GM08714 (cell line): Measurements from ENCODE around the gene SLC22A5.
"Not testable (repeated sequence)": the region's sequence is repeated elsewhere in the genome, so short reads cannot be mapped to it uniquely, and the experiment has no call there.

Experiments
- H3K4me3 ChIP-seq: fragments of 200-500 bp; sonication (Bioruptor generic); 2 replicates; pipeline ENCODE4 v1.5.1; 2014; ENCODE audit warnings: mild to moderate bottlenecking, low read length, inconsistent platforms
- ZNF274 ChIP-seq: IDR thresholded peaks from 2 replicates; pipeline ENCODE4 v1.6.1; 2012; ENCODE audit warnings: mild to moderate bottlenecking, low read depth, low read length

SLC22A5 gene

DNA sequence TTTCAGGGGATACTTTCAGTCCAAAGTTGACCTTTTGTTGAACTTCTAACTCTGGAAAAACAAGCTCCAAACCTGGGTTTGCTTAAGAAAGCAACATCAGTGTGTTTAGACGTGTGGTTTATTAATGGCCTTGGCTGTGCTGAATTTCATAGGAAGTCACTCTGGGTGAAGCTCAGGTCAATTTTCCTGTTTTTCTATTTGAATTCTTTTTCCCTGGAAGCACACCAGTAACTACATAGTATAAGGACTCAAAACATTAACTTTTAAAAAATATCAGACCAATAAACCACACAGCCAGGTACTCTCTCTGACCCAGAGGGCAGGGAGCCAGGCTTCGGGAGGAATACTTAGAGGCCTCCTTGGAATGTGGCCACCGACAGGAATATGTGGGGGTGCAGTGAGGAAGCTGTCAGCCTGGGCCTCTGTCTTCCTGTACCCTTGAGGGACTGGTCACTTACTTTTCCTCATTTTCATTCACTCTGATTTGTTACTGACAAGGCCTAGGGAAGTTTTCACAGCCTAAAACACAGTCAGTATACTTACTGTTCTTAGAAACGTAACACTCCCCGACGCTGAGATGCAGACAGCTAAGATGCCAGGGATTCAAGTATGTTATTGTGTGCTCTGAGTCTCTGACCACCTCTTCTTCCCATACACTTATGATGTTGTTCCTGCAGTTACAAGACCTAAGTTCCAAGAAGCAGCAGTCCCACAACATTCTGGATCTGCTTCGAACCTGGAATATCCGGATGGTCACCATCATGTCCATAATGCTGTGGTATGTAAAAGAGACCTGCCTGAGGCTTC lies 18.9 kb downstream of the SLC22A5 start:
- no peak for TF ChIP-seq ZNF274
- no peak overlapping the region for H3K4me3 ChIP-seq

DNA sequence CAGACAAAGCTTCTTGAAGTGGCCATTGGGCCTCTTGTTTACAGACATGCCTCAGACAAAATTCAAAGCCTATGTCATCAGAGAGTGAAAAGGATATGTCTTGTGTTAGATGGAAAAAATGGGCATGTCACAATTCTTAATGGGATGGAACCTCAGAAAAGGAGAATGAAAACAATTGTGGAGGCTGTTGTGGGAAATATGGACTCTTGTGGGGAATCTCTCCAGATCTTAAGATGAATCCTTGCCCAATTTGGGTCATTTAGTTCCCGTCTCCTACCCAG lies 19.5 kb downstream of the SLC22A5 start:
- H3K4me3 ChIP-seq, result no peak overlapping the region
- no peak for TF ChIP-seq ZNF274

DNA sequence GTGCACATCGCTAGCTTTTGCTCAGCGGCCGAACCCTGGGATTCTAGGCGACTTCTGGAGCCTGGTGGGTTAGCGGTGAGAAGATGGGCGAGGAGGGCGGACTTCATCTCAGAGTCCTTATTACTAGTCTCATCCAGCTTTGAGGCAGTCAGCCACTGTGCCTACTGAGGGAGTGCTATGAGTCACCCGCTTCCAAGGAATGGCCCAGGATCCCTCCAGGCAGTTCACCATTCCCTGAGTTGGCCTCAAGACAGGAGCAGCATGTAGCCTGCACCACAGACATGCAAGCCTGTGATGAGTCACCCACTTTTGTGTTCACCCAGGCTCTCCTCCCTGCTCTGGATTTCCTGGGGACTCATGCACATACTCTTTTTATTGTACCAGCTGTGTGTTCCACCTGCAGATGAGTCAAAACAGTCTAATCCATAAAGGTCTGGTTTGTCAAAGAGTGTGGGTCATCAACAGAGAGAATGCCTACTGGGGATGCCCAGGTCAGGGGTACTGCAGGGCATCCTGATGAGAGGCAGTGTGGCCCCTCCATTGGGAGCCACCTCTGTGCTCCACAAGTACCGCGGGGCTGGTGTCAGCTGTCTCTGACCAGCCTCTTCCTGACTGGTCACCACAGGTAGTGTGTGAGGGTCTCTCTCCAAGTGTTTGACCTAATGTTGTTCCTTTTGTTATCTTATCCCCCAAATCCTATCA lies 20.2 kb downstream of the SLC22A5 start:
- H3K4me3 ChIP-seq, result no peak overlapping the region
- no peak for TF ChIP-seq ZNF274

DNA sequence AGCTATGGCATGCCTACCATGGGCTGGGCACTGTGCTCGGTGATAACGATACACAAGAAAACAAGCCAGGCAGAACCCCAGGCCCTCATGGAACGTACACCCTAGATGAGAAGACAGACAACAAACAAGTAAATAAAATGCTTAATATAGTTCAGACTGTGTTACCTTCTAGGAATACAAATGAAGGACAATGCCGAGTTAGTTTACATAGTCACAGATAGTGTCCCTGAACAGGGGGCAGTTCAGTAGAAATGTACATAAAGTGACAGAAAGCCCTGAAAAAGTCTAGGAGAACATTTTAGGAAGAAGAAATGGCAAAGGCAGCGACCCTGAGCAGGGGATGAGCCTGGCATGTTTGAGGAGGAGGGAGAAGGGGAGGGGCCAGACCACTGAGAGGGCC lies 21.7 kb downstream of the SLC22A5 start:
- H3K4me3 ChIP-seq, result no peak overlapping the region

DNA sequence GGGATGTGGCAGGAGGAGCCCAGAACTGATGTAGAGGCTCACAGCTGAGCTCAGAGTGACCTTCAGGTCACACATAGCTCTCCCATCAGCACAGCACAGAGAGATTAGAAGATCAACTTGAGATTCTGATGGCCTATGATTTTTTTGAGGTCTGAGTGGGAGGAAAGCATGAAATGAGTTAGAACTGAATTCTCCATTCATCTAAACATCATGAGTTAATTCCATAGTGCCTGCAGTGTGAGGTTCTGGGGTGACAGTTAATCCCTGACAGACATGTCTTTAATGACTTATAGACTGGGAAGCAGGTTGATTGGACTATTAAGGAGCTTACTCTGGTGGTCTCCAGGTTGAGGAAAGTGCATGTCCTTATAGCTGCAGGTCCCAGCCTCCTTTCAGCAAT lies 22.4 kb downstream of the SLC22A5 start:
- no peak for TF ChIP-seq ZNF274
- no peak overlapping the region for H3K4me3 ChIP-seq

More for the DNA sequence above, 21.7 kb downstream of the SLC22A5 start:
- no peak for TF ChIP-seq ZNF274

DNA sequence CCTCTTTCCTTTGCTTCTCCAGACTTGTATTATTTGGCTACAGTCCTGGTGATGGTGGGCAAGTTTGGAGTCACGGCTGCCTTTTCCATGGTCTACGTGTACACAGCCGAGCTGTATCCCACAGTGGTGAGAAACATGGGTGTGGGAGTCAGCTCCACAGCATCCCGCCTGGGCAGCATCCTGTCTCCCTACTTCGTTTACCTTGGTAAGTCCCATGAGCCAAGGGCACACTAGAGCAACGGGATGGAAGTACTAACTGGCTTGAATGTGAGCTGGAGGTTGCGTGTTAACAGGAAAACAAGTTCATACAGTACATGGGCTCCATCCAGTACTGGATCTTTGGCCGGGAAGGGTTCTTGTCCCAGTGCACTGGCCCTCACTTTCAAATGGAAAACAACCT lies 22.9 kb downstream of the SLC22A5 start:
- H3K4me3 ChIP-seq, result no peak overlapping the region
- TF ChIP-seq ZNF274, result no peak

DNA sequence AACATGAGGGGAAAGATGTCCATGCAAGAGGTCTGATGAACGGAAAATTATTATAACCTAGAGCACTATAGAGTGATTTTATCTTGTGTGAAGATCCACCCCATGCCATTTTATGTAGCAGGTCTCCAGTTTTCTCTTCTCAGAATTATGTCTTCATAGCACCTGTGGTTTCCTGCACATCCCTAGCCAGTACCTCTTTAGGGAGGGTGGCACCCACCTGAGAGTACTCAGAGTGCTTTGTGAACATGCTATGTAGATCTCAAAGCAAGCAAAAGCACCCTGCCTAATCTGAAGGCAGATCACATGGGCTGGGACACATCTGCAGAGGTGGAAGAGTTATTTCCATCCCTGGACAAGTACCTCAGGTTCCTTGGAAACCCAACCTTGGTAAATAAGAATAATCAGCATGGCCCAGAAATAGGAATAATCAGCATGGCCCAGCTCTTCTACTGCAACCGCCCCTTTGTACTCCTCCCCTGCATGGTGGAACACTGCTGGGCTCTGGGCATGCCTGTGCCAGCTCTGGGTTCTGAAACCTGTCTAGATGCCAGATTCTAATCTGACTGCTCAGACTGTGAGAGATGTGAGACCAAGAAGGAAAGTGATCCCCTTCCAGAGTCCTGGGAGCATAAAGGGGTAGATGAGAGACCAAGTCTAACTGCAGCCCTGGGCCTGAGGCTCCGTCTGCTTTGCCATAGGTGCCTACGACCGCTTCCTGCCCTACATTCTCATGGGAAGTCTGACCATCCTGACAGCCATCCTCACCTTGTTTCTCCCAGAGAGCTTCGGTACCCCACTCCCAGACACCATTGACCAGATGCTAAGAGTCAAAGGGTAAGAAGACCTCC lies 23.7 kb downstream of the SLC22A5 start:
- no peak overlapping the region for H3K4me3 ChIP-seq
- TF ChIP-seq ZNF274, result no peak

DNA sequence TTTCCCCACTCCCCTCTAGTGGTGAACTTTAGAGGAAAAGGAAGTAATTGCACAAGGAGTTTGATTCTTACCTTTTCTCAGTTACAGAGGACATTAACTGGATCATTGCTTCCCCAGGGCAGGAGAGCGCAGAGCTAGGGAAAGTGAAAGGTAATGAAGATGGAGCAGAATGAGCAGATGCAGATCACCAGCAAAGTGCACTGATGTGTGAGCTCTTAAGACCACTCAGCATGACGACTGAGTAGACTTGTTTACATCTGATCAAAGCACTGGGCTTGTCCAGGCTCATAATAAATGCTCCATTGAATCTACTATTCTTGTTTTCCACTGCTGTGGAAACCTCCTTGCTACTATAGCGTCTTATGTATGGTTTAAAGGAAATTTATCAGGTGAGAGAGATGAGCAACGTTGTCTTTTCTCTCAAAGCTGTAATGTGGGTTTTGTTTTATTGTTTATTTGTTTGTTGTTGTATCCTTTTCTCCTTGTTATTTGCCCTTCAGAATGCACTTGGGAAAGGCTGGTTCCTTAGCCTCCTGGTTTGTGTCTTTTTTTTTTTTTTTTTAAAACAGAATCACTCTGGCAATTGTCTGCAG lies 25.3 kb downstream of the SLC22A5 start:
- H3K4me3 ChIP-seq, result no peak overlapping the region
- TF ChIP-seq ZNF274, result no peak

DNA sequence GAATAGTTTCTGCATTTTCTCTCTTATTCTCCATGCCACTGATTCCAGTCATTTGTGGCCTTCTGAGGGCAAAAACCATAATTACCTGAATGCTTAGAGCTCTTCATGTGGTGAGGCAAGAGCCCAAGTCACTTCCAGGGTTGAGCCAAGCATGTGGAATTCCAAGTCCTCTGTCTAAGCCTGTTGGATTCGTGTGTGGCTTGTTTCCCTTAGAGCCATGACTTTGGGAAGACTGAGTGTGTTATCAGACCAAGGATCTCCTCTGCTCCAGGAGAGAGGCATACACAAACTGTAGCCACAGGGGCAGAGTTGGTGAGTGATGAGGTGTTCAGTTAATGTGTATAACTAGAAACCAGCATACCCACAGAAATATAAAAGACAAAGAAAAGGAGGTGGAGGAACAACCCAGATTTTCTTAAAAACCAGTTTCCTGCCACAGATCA lies 27.1 kb downstream of the SLC22A5 start:
- TF ChIP-seq ZNF274, result no peak
- H3K4me3 ChIP-seq, result no peak overlapping the region

DNA sequence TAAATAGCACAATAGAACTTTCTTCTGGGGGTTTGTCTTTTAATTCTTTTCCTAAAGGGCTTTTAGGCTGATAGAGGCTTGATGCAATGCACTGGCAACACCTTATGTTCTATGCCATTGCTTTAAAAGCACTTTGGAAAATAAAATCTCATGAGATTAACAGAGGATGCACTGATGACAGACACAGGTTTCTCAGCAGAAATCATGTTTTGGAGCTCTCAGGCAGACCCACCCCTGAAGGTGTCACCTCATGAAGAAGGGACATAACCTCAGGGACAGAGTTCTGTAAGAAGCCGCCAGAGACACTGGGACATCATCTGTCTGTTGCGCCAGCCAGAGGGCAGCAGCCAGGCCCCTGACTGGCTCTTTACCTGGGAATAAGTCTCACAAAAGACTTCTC lies 27.7 kb downstream of the SLC22A5 start:
- H3K4me3 ChIP-seq, result no peak overlapping the region
- TF ChIP-seq ZNF274, result no peak

DNA sequence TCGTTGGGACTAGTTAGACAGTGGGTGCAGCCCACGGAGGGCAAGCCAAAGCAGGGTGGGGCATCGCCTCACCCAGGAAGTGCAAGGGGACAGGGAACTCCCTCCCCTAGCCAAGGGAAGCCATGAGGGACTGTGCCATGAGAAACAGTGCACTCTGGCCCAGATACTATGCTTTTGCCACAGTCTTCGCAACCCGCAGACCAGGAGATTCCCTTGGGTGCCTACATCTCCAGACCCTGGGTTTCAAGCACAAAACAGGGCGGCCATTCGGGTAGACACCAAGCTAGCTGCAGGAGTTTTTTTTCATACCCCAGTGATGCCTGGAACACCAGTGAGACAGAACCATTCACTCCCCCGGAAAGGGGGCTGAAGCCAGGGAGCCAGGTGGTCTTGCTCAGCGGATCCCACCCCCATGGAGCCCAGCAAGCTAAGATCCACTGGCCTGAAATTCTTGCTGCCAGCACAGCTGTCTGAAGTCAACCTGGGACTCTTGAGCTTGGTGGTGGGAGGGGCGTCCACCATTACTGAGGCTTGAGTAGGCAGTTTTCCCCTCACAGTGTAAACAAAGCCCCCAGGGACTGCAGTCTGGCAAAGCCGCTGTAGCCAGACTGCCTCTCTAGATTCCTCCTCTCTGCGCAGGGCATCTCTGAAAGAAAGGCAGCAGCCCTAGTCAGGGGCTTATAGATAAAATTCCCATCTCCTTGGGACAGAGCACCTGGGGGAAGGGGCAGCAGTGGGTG lies 28.6 kb downstream of the SLC22A5 start:
- not testable (repeated sequence) for H3K4me3 ChIP-seq

DNA sequence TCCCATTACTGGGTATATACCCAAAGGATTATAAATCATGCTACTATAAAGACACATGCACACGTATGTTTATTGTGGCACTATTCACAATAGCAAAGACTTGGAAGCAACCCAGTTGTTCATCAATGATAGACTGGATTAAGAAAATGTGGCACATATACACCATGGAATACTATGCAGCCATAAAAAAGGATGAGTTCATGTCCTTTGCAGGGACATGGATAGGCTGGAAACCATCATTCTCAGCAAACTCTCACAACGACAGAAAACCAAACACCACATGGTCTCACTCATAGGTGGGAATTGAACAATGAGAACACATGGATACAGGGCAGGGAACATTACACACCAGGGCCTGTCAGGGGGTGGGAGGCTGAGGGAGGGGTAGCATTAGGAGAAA lies 34.5 kb downstream of the SLC22A5 start:
- not testable (repeated sequence) for H3K4me3 ChIP-seq

DNA sequence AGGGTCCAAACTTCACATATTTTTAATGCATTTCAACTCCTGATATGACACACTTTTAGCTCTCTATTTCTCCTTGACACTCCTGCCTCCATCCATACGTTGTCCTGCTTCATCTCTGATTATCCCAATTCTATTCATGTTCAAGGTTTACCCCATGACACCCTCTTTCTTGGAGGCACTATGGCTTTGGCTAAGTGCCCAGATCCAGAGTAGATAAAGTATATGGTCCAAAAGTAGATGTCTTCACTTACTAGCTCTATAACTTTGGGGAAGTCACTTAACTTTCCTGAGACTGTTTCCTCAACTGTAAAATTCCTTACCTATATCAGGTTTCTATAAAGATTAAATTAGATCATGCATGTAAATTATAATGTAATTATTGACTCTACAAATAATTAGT lies 36.1 kb downstream of the SLC22A5 start:
- H3K4me3 ChIP-seq, result no peak overlapping the region
- TF ChIP-seq ZNF274, result no peak
